Activated T-cell treated with anti-CD3 and anti-CD28 coated beads for 24 hours (primary cell): ENCODE data around the gene SSUH2.

Source experiments
- DNase-seq: peaks from one replicate; pipeline ENCODE4 v3.0.0-alpha.2; 2020; ENCODE audit warnings: low read depth

Gene SSUH2

DNA sequence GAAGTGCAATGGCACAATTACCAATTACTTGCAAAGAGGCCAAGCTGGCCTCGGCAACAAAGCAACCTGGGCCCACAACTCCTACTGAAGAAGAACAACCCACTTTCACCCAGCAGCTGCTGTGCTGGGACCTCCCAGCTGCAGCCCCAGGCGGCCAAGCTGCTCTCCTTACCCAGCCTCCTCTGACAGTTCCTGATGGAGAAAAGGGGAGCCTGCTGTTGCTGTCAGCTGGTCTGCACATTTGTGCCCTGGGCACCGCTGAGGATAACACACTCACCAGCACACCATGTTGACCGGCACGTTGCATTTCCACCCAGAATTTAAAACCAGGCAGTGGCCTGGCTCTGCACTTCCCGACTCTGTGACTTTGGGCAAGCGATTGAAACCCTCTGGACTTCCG, 33.6 kb downstream of the SSUH2 start:
- no peak for DNase-seq

DNA sequence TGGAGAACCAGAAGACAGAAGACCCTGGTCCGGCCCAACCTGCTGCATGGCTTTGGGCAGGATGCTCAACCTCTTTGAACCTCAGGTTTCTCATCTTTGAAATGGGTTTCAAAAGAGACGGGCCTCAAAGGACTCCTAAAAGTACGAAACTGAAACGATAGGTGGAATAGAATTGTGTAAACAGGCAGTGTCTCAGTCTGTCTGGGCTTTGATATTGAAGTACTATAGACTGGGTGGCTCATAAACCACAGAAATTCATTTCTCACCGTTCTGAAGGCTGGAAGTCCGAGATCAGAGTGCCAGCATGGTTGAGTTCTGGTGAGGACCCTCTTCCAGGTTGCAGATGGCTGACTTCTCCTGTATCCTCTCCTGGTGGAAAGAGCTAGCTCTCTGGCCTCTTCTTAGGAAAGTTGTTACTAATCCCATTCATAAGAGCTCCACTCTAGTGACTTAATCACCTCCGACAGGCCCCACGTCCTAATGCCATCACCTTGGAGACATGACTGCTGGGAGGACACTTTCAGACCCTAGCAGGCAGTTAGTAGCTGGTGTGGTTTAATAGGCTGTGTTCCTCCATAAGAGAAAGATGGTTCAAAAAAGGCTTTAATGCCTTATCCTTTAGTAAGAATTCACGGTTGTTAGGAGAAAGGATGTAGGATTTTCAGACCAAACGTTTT, 35.7 kb downstream of the SSUH2 start:
- DNase-seq, result no peak

DNA sequence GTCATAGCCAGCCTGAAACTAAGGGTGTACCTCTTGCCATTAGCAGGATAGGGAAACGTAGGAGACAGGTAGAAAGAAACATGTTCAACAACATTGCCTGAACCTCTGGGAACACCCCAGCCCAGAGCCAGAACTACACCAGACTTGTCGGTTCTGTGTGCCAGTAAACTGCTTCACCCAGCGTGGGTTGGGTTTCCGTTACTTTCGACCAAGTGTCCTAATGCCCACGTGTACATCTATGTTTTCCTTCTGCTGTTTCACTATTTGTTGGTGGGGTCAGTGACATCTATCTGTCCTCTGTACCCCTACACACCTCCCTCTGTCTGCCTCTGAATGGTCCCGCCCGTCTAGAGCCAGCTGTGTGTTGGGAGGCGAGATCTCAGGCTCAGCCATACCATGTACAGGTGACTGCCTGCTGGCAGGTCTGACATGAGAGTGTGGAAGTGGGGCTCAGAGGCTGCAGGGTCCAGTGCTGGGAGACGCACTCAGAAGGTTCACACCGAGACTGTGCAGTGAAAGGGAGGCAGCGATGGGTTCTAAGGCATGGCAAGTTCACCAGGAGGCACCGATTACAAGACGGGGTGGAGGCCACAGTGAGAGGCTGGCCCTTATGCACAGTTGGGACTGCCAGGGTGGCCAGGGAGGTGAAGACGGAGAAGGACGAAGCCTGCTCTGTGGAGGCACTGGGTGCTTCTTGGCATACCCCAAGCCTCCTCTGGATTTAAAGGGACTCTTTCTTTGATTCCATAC, 36.4 kb downstream of the SSUH2 start:
- no peak for DNase-seq

DNA sequence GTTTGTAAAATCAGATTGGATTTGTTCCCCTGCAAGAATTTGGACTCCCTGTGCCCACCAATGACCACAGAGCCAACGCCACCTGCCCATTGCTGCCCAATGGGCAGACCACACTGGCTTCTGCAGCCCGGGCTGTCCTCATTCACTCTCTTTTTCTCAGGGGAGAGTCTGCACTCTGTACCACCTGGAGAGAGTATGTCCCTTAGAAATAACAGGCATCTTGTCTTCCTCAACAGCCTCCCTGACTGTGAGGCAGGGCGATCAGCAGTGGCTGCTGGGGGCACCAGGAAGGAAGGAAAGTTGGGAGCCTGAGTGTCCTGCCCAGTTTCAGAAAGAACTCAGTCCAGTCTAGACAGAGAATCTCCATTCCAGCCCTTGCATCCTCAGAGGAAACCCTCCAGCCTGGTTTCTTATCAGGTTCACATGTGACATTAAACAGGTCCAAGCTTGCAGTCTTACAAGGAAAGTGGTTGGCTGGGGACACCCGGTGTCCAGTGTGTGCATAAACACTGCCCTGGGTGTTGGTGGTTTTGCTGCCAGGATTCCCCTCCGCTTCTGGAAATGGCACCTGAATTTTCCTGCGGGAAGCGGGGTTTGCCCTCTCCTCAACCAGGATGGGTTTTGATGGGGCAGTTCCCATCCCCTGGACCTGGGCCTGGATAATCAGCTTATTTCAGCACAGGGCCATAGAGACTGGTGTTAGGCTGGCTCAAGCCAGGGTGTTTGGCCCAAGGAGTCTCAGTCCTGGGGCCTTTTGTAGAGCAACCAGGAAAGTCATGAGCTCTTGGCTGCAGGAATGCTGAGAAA, 37.2 kb downstream of the SSUH2 start:
- DNase-seq, result no peak

DNA sequence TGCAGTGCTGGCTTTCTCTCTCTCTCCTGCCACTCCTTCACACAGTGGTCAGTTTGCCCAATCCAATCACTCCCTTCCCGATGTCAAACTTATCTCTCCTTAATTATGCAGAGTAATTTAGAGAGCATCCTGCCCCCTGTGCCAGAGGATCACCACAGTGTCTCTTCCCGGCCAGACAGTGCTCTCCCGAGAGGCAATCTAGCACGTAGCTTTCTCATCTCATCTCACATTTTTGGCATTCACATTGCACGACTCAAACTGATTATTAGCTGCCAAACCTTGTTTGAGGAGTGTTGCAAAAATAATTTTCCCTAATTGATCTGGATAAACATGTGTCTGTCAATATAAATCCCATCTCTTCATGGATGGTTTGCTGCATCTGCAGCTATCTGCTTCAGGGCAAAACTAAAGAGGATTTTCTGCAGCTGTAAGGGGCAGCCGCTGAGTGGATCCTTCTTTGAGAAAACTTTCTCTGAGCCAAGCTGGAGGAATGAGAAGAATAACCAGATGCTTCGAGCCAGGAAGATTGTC, 37.8 kb downstream of the SSUH2 start:
- DNase-seq, result no peak

DNA sequence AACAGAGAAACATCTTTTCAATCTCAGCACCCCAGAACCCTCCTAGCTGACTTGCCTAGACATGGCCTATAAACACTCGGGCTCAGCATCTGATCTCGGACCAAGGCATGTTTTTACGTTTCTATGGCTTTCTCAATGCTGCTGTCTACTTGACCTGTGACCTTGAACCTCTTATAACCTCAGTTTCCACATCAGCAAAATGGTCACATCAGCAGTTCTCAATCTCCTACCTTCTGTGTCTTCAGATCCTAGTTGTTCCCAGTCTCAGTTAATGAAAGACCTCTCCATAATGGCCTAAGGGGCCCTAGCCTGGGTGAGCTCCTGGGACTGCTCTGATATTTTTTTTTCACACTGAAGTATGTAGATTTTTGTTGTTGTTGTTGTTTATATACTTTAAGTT, 39.6 kb downstream of the SSUH2 start:
- no peak for DNase-seq

DNA sequence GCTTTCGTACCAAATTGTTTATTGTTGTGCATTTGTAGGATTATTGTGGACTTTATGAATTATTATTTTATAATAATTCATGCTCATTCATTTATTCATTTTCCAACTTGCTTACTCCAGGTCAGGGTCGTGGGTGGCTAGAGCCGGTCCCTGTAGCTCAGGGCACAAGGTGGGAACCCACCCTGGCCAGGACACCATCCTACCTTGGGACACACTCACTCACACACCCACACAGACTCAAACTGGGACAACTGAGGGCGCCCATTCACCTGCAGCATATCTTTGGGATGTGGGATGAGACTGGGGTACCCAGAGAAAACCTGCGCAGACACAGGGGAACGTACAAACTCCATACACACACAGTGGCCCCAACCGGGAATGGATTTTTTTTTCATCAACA, 40.6 kb downstream of the SSUH2 start:
- DNase-seq, result no peak

DNA sequence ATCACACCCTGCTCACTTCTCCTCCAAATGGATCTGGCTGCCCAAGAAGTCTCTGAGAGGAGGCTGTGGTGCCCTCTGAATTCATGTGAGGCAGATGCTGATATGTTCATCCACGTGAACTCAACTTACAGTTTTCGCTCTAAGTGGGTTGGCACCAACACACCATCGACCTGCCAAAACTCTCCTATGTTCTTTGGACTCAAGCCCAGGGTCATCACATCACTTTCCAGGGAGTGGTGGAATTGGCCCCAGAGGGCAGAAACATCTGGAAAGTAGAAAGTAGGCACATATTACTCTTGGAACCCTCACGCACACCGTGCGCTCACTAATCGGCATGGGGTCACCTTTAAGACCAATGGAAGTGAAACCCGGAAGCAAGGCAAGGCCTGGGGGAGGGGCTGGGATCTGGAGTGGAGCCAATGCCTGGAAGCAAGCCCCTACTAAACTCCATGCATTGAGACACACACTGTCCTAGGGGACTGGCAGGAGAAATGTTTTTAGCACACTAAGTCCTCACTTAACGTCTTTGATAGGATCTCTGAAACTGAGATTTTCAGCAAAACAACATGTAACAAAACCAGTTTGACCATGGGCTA, 41.4 kb downstream of the SSUH2 start:
- no peak for DNase-seq

DNA sequence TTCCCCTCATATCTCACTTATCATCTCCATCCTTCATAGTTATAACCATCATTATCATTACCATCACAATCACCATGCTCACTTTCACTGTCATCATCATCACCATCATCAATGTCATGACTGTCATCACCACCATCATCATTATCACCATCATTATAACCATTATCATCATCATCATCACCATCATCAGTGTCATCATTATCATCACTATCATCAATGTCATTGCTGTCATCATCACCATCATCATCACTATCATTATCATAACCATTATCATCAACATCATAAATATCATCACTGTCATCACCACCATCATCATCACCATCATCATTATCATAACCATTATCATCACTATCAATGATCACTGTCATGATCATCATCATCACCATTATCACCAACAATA, 44.1 kb downstream of the SSUH2 start:
- DNase-seq, result no peak

DNA sequence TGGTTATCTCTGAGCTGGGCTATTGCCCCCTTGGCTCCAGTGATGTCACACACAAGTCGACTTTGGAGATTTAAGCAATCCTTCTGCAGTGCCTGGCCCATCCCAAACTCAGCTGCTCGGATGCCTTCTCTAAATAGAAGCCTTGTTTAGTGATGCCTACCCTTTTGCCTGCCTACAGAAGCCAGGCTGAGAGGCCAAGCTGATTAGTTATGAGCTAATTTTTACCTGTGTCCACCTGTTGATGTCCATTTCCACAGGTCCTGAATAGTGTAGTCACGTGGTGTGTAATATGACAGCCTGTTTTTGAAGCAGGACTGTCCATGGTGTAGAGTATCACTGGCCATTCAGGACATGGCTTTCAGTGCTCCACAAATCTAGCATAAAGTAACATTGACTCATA, 45.5 kb downstream of the SSUH2 start:
- DNase-seq, result no peak

DNA sequence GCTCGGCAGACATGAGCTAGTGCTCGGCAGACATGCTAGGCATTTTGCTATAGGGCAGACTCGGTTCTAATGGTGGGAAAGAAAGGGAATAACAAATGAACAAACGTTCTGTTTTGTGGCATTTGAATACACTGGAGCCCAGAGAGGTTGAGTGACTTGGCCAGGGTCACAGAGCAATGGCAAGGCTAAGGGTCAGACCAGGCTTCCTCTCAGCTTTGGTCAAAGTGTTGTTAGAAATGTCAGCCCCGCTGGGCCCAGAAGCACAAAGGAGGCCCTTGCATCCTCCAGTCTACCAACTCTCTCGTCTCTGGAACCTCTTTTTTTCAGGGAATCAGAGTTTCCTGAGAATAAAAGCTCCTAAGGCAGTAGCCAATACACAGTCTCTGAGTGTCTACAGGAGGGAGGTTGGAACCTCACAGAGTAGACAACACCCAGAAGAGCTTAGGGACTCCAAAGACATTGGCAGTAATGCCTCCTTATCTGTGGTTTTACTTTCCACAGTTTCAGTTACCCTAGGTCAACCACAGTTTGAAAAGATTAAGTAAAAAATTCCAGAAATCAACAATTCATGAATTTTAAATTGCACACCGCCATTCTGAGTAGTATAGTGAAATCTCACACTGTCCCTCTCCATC, 47.3 kb downstream of the SSUH2 start:
- DNase-seq, result no peak

DNA sequence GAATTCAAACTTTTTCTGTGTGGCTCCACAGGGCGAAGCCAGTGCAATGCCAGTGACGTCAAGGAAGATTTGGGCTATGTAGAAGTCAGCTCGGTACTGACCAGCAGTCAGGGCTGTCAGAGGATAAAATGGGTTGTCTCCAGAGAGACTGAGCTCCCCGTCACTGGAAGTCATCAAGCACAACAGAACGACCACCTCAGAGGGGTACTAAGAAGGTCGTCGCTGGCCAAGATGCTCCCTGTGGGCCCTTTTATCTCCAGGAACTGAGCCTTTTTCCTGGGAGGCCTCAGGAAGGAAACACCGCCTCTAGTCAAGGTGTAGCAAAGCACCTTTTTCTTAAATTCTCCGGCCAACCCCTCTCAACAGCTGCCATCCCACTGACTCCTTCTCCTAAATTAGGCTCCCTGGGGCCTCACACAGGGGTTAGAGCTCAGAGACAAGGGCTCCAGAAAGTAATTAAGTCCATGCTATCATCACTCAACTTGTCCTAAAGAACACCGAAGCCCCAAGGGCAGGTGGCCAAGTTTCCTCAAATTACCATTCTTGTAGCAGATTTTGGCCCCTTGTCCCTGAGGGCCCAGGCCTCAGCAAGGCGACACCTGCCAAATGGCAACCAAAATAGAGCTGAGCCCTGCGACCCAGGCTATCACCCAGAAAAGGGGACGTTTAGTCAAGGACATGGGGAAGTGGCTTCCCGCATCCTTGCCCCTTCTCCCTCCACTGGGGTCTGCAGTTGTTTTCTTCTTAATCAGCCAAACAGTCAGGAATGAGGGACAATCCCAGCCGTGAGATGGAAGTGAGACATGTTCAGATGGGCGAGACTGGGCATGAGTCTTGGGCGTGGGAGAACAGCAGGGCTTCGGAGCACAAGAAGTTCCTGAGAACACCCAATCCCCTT, 48.0 kb downstream of the SSUH2 start:
- no peak for DNase-seq

DNA sequence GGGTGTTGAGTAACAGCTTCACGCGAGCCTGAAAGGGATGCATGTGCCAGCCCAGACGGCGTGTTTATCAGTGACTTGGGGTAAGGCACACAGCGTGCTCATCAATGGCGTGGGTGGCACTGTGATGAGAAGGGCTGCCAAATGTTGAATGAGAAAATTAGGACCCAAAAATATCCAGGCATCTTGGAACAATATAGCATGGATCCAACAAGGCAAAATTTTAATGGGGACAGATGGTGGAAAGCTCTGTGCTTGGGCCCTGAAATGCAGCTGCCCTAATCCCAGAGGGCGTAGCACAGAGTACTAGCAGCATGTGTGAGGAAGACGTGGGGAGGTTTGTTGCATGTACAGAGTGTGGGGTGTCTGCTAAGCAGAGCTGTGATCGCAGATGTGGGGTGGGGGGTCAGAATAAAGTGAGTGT, 48.9 kb downstream of the SSUH2 start:
- DNase-seq, result no peak

DNA sequence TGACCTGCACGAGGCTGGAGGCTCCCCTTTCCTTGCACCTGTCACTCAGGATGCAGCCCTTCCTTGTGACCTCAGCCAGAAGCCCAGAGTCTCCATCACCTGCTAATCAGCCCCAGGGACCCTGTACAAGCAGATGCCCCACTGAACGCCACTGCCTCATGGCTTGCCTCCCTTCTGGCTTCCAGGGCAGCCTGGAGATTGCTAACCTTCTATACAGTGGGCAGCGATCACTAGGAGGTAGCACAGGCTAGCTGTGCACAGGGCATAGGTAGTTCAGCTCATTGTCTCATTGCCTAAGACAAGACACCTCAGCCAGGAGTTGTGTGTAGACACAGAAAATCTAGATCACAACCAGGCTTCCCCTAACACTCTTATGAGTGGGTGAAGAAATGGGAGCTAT, 49.3 kb downstream of the SSUH2 start:
- no peak for DNase-seq

DNA sequence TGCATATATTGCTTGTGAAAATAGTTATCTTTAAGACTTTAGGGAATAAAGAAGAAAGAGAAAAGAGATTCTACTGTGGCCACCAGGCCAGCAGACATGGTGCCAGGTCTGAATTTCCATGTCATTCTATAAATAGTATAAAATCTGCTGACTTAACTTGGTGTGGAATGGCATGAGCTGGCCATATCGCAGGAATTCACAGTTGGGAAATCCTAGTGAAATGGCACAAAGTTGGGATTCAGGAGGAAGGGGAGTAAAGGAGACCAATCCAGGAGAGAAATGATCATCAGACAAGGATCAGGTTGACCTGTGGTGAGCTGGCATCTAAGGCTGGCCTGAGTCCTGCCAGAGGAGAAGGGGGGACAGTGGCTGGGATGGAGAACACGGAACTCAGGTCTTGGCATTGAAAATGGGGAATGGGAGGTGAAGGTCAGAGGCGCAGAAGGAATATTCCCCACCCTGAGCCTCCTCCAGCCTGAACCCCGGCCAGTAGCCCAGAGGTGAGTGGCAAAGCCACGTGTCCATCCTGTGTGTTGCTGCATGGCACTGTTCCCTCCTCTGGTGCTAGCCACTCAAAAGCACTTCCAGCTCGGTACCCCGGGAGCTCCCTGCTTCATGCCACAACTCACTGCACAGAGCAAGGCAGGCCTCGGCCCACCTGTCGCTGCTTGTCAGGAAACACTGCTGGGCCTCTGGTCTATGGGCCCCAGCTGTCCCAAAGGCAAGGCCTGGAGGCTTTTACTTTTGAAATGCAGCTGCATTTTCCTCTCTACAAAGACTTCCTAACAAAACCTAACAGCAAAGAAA, 51.4 kb downstream of the SSUH2 start:
- no peak for DNase-seq

DNA sequence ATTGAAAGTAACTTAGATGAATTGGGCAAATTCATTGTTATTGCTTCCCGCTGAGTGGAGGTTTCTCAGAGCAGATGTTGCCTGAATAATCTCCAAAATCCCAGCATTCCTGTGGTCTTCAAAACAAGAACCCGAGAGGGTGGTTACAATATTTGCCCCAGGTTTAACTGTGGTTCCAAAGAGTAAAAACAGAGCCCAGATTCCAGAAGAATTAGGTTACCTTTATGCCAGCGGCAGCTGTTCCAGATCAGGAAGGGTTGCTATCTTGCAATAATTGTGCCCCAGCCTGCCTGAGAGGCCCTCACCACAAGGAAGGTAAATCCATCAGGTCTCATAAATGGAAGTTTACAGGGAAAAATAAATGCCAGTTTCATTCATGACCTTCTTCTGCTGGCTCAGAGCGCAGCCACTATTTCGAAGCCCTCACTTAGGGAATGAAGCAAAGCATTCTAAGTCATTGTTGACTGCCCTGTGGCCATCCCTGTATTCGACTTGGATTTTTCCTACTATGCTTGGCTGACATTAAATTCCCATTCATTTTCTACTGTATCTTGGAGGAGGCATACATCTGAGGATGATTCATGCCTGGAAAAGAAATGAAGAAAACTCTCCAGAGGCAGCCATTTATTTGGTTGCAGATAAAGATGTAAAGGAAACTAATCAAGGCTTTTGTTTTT, 54.6 kb downstream of the SSUH2 start:
- no peak for DNase-seq

DNA sequence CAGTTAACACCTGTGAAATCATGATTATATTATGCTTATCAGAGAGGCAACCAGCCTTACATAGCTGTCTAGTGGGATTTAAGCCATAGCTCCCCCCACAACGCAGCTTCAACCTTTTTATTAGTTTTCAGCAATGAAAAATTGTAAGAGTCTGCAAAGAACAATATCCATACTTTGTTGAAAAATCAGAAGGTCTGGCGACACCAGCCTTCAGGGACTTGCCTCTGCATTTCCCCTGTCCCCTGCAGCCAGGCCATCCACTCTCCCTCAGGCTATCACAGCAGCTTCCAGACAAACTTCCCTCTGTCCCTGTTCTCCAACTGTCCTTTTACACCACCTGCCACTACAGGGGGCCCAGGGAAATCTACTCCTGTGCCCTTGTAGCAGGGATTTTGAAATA, 59.9 kb downstream of the SSUH2 start:
- no peak for DNase-seq

DNA sequence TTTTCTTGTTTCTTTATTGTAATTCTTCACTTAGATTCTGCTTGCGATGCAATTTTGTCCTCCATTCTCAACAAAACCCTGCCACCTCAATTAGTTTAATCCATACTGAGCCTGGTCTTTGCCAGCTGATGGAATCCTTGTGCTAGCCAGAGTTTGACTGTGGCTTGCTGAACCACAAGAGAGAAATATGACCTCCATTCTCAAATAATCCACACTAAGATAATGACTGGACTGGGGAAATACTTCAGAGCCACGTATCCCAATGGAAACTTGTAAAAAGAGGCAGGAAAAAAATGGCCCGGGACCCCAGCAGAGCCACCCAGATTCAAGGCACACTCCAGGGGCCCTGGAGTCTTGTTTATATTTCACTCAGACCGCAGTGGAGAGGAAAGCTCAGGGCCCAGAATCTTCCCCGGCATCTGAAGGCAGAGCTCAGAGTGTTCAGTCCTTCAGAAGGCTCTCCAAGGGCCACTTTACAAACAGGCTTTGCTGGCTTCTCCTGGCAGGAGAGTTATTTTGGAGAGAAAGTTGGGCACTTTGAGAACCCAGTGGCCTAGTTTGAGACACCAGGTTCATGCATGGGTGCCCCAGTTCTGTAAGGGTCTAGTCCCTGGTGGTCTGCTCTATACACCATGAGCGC, 62.7 kb downstream of the SSUH2 start:
- no peak for DNase-seq

DNA sequence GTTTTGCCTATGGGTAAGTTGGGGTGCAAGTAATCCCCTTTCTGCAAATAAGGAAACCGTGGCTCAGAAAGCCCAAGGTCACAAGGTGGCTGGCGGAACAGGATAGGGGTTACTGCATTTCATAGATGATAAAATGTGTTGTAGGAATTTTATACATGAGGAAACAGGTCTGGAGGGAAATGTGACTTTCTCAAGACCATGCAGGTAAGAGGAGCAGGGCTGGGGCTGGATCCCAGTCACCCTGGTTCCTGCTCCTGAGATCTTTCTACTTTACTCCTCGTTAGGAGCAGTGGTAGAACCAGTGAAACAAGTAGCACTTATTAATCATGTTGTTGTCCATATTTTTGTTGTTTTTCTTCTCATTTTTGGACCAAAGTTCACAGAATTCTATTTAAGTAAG, 63.2 kb downstream of the SSUH2 start:
- DNase-seq, result no peak
